HG03103 (cell line): Measurements from ENCODE around the gene ITGAD.
A peak's percentile ranks its signal among the peaks of the same experiment; 100 is the strongest.
"Not testable (repeated sequence)": the region's sequence is repeated elsewhere in the genome, so short reads cannot be mapped to it uniquely, and the experiment has no call there.

Source experiments
- ATAC-seq: cut with Tn5 transposase; IDR thresholded peaks from one replicate; pipeline ENCODE4 v1.9.1; 2021; ENCODE audit warnings: low read depth; ENCODE audit not compliant: unreplicated experiment

Gene ITGAD

GRCh38 chr16:31401436-31401835 is 8.3 kb downstream of the ITGAD start:
- ATAC-seq = no peak

GRCh38 chr16:31402687-31403086 is 9.6 kb downstream of the ITGAD start:
- no peak for ATAC-seq

GRCh38 chr16:31403590-31404352 is 10.6 kb downstream of the ITGAD start:
- no peak for ATAC-seq

- no peak for ATAC-seq
These were observed 11.4 kb downstream of the ITGAD start for GRCh38 chr16:31404353-31405064.

- no peak for ATAC-seq
These were observed 14.3 kb downstream of the ITGAD start for GRCh38 chr16:31407406-31407805.

- ATAC-seq = no peak
These were observed 16.3 kb downstream of the ITGAD start for GRCh38 chr16:31409433-31409832.

- no peak for ATAC-seq
These were observed 16.9 kb downstream of the ITGAD start for GRCh38 chr16:31410082-31410481.

GRCh38 chr16:31411024-31411844 is 18.1 kb downstream of the ITGAD start:
- no peak for ATAC-seq

- no peak for ATAC-seq
These were observed 19.6 kb downstream of the ITGAD start for GRCh38 chr16:31412750-31413149.

GRCh38 chr16:31413381-31413780 is 20.2 kb downstream of the ITGAD start:
- ATAC-seq = no peak

GRCh38 chr16:31413943-31414342 is 20.8 kb downstream of the ITGAD start:
- ATAC-seq = no peak

GRCh38 chr16:31414706-31415105 is 21.6 kb downstream of the ITGAD start:
- no peak for ATAC-seq

- ATAC-seq = no peak
These were observed 23.2 kb downstream of the ITGAD start for GRCh38 chr16:31416371-31416770.

- ATAC-seq = not testable (repeated sequence)
These were observed 23.9 kb downstream of the ITGAD start for GRCh38 chr16:31417036-31417435.

- ATAC-seq = no peak
These were observed 24.8 kb downstream of the ITGAD start for GRCh38 chr16:31417916-31418315.

GRCh38 chr16:31420037-31420436 is 26.9 kb downstream of the ITGAD start:
- no peak for ATAC-seq

- peak; percentile 52 for ATAC-seq
These were observed 28.5 kb downstream of the ITGAD start for GRCh38 chr16:31421587-31421986.

- ATAC-seq = no peak
These were observed 30.1 kb downstream of the ITGAD start for GRCh38 chr16:31423241-31423640.

- ATAC-seq = no peak
These were observed 30.7 kb downstream of the ITGAD start for GRCh38 chr16:31423801-31424200.

GRCh38 chr16:31427441-31428278 is 34.5 kb downstream of the ITGAD start:
- ATAC-seq = no peak
